Skin of body (tissue), 2 donors: Measurements from ENCODE around the gene TRMT44. TPM values are rescaled to one million over a fixed set of nuclear protein-coding genes. Genes with fewer than 3 reads are reported as not detected.
"Not testable (repeated sequence)": the region's sequence is repeated elsewhere in the genome, so short reads cannot be mapped to it uniquely, and the experiment has no call there.

Source experiments
- DNase-seq: peaks from one replicate; lab custom pipeline; 2025; lab: John Stamatoyannopoulos, UW
- total RNA-seq: library from RNA; depleted of rRNA; stranded (reverse); fragments of >200 nt; gene quantifications from one replicate; pipeline ENCODE4 v1.2.3, GENCODE V29; 2014

The TRMT44 gene
- total RNA-seq, 1 donor from 2014 or later: 16.2 TPM

- not testable (repeated sequence) for DNase-seq
Measured at GRCh38 chr4:8491478-8491877, 50.9 kb downstream of the TRMT44 start.

- DNase-seq: no peak
Measured at GRCh38 chr4:8492174-8492573, 51.6 kb downstream of the TRMT44 start.

GRCh38 chr4:8493484-8493883 lies 52.9 kb downstream of the TRMT44 start:
- DNase-seq: no peak

GRCh38 chr4:8494218-8494617 lies 53.6 kb downstream of the TRMT44 start:
- DNase-seq: no peak

GRCh38 chr4:8494983-8495548 lies 54.5 kb downstream of the TRMT44 start:
- no peak for DNase-seq

GRCh38 chr4:8495803-8496202 lies 55.2 kb downstream of the TRMT44 start:
- DNase-seq: no peak

GRCh38 chr4:8497762-8498161 lies 57.2 kb downstream of the TRMT44 start:
- DNase-seq: no peak

GRCh38 chr4:8500966-8501365 lies 60.4 kb downstream of the TRMT44 start:
- DNase-seq: no peak

GRCh38 chr4:8501781-8502180 lies 61.2 kb downstream of the TRMT44 start:
- DNase-seq: no peak

GRCh38 chr4:8502371-8502770 lies 61.8 kb downstream of the TRMT44 start:
- DNase-seq: no peak

- no peak for DNase-seq
Measured at GRCh38 chr4:8502836-8503585, 62.4 kb downstream of the TRMT44 start.

GRCh38 chr4:8503801-8504200 lies 63.2 kb downstream of the TRMT44 start:
- no peak for DNase-seq

GRCh38 chr4:8504279-8505007 lies 63.9 kb downstream of the TRMT44 start:
- no peak for DNase-seq

GRCh38 chr4:8505229-8505628 lies 64.7 kb downstream of the TRMT44 start:
- no peak for DNase-seq

- no peak for DNase-seq
Measured at GRCh38 chr4:8506006-8506372, 65.4 kb downstream of the TRMT44 start.

GRCh38 chr4:8506373-8507195 lies 66.0 kb downstream of the TRMT44 start:
- DNase-seq: no peak

- DNase-seq: no peak
Measured at GRCh38 chr4:8507196-8507570, 66.6 kb downstream of the TRMT44 start.

- no peak for DNase-seq
Measured at GRCh38 chr4:8507624-8508023, 67.0 kb downstream of the TRMT44 start.

- no peak for DNase-seq
Measured at GRCh38 chr4:8508266-8508665, 67.7 kb downstream of the TRMT44 start.

GRCh38 chr4:8508740-8509139 lies 68.2 kb downstream of the TRMT44 start:
- no peak for DNase-seq

- no peak for DNase-seq
Measured at GRCh38 chr4:8509311-8509950, 68.9 kb downstream of the TRMT44 start.
